H1 (cell line): Measurements from ENCODE around the gene CBX2. TPM values are rescaled to one million over a fixed set of nuclear protein-coding genes. Genes with fewer than 3 reads are reported as not detected.

Experiments used
- BACH1 ChIP-seq: IDR thresholded peaks from 2 replicates; pipeline ENCODE4 v1.6.1; 2012; ENCODE audit warnings: low read length, improper control_type of control experiment
- EP300 ChIP-seq, 2 experiments: IDR thresholded peaks; 1 replicate in 1 of 2; 2 replicates in 1 of 2; pipeline ENCODE4 v1.6.1; 2011 to 2012; ENCODE audit warnings: low read depth in 2 of 2, low read length in 2 of 2, mild to moderate bottlenecking in 2 of 2, borderline replicate concordance in 1 of 2, inconsistent platforms in 1 of 2, moderate library complexity in 1 of 2
- EZH2 ChIP-seq: fragments of 200-600 bp; sonication (generic); IDR thresholded peaks from 2 replicates; pipeline ENCODE4 v1.7.1; 2012; ENCODE audit warnings: low read depth, mild to moderate bottlenecking, moderate library complexity, low read length, inconsistent platforms; ENCODE audit not compliant: severe bottlenecking
- KDM4A ChIP-seq: IDR thresholded peaks from one replicate; pipeline ENCODE4 v1.7.1; 2012; ENCODE audit warnings: low read depth, mild to moderate bottlenecking, moderate library complexity, low read length, inconsistent platforms; ENCODE audit not compliant: severe bottlenecking
- SUZ12 ChIP-seq: fragments of 200-600 bp; sonication (generic); IDR thresholded peaks from 2 replicates; pipeline ENCODE4 v1.6.1; 2012; ENCODE audit warnings: mild to moderate bottlenecking, inconsistent platforms, low read length, moderate library complexity, mixed read lengths
- polyA plus RNA-seq, 7 experiments: library from polyadenylated mRNA; depleted of rRNA in 3 of 7; stranded (reverse) in 5 of 7; unstranded in 2 of 7; fragments of >200 nt in 5 of 7; fragments of 200-250 nt in 2 of 7; gene quantifications; 1 replicate in 5 of 7; 2 replicates in 1 of 7; 4 replicates in 1 of 7; pipeline versions ENCODE4 v1.2.1 to v1.2.3, GENCODE V29; 2011 to 2013; ENCODE audit warnings: missing spikeins in 2 of 7, mixed read lengths in 2 of 7
- total RNA-seq: library from RNA; stranded (reverse); fragmentation: NEBNext Ultra II Directional; extraction: Animal tissue kit (Norgen Biotek cat#: 25700); gene quantifications from 2 replicates; pipeline ENCODE4 v1.2.1, GENCODE V29; 2021
- TF ChIP-seq, protein P1 (sequence below): IDR thresholded peaks from 2 replicates; pipeline ENCODE4 v1.6.1; 2011; ENCODE audit warnings: low read length, improper control_type of control experiment

The CBX2 gene
- total and polyA plus RNA-seq, 2 of the 8 experiments (the other 6 are each of a cell fraction or from before 2014, with no cell fraction given), result 64.3 to 83.9 TPM

DNA sequence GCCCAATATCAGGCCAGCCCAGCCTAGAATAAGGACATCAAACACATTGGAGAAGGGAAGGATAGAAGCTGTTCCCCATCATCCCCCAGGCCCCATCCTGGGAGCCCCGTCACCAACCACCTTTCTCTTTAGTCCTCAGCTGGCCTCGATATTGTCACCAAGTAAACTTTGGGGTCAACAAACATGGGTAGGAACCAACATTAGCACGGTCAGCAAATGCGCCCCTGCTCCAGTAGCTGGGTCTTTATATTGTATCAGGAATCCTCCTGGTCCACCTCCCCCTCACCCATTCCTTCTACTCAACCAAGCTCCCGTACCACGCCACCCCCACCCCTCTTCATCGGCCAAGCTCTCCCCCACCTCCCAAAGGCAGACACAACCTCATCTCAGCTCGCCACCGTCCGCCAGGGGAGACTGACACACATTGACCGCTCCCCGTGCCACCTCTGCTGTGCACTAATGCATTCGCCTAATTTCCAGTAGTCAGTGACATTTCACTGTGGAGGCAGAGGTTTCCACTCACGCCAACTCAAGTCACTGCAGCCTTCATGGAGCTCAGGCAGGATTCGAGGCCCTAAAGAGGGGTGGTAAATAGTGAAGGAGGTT lies 20.7 kb upstream of the CBX2 start (continued):
- no peak for TF ChIP-seq EZH2
- TF ChIP-seq EP300 (IDR thresholded peaks at IDR 0.05; ENCODE audit: borderline replicate concordance in 1 of 2, low read depth in 2 of 2, low read length in 2 of 2), result no peak
- no peak for TF ChIP-seq BACH1
- TF ChIP-seq, protein P1, sequence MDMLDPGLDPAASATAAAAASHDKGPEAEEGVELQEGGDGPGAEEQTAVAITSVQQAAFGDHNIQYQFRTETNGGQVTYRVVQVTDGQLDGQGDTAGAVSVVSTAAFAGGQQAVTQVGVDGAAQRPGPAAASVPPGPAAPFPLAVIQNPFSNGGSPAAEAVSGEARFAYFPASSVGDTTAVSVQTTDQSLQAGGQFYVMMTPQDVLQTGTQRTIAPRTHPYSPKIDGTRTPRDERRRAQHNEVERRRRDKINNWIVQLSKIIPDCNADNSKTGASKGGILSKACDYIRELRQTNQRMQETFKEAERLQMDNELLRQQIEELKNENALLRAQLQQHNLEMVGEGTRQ, result no peak
- TF ChIP-seq KDM4A, result no peak
- no peak for TF ChIP-seq SUZ12
